ENCODE data around the gene OVCH2. TPM values are rescaled to one million over a fixed set of nuclear protein-coding genes. Genes with fewer than 3 reads are reported as not detected.
"Not testable (repeated sequence)": the region's sequence is repeated elsewhere in the genome, so short reads cannot be mapped to it uniquely, and the experiment has no call there.

Gene OVCH2
- total and polyA plus RNA-seq, 10 of the 15 experiments (the other 5 are each of a cell fraction or from before 2014, with no cell fraction given) = not detected

DNA sequence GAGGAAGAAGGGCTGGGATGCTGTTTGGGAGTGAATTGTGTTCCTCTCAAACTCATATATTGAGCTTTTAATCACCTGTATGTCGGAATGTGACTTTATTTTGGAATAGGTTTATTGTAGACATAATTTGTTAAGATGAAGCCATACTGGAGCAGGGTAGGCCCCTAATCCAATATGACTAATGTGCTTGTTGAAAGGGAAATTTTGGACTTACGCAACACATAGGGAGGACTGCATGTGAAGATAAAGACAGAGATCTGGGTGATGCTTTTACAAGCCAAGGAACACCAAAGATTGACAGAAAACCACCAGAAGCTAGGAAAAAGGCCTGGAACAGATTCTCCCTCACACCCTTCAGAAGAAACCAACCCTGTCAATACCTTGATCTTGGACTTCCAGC, 43.2 kb upstream of the OVCH2 start (continued):
- TF ChIP-seq, protein P1, sequence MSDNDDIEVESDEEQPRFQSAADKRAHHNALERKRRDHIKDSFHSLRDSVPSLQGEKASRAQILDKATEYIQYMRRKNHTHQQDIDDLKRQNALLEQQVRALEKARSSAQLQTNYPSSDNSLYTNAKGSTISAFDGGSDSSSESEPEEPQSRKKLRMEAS (IDR thresholded peaks at IDR 0.05; ENCODE audit: low read depth, low read length) = no peak

DNA sequence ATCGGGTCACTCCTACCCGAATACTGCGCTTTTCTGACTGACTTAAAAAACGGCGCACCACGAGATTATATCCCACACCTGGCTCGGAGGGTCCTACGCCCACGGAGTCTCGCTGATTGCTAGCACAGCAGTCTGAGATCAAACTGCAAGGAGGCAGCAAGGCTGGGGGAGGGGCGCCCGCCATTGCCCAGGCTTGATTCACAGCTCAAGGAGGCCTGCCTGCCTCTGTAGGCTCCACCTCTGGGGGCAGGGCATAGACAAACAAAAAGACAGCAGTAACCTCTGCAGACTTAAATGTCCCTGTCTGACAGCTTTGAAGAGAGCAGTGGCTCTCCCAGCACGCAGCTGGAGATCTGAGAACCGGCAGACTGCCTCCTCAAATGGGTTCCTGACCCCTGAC, 28.5 kb upstream of the OVCH2 start:
- 62% methylated on average over 12 of the region's 14 CpGs for WGBS (ENCODE audit: insufficient coverage, insufficient replicate concordance, low lambda C conversion rate, missing lambda C conversion rate)
- H3K27ac ChIP-seq (ENCODE audit: control insufficient read depth, insufficient read depth); H2AFZ ChIP-seq (ENCODE audit: control insufficient read depth, low read depth, low read length); H3K4me1 ChIP-seq (ENCODE audit: control insufficient read depth, insufficient read depth, low read length); POLR2A ChIA-PET; intact Hi-C loops (cut with micrococcal nuclease; ENCODE audit: unreplicated experiment); in situ Hi-C loops (cut with MboI); RAD21 ChIA-PET (ENCODE audit: unreplicated experiment); BruUV-seq (replicated peaks); H3K36me3 ChIP-seq (ENCODE audit: control insufficient read depth in 2 of 2, insufficient read depth in 2 of 2, low read length in 1 of 2); H3K4me3 ChIP-seq; H3K9ac ChIP-seq (ENCODE audit: control insufficient read depth, insufficient read depth, low read length); CTCF ChIA-PET; ATAC-seq; H3K4me2 ChIP-seq (ENCODE audit: control insufficient read depth, insufficient read depth); H3K79me2 ChIP-seq (ENCODE audit: control insufficient read depth, insufficient read depth, low read length); H3K27me3 ChIP-seq (replicated peaks in 1 of 2; ENCODE audit: control insufficient read depth in 2 of 2, insufficient read depth in 2 of 2, low read length in 1 of 2); SMC1A ChIA-PET (ENCODE audit: uncharacterized antibody, unreplicated experiment); FAIRE-seq; H4K20me1 ChIP-seq (ENCODE audit: control insufficient read depth, insufficient read depth); DNase-seq (ENCODE audit: low read depth, low spot score); H3K9me3 ChIP-seq (replicated peaks; ENCODE audit: control insufficient read depth, insufficient read depth, low read length): not testable (repeated sequence)

DNA sequence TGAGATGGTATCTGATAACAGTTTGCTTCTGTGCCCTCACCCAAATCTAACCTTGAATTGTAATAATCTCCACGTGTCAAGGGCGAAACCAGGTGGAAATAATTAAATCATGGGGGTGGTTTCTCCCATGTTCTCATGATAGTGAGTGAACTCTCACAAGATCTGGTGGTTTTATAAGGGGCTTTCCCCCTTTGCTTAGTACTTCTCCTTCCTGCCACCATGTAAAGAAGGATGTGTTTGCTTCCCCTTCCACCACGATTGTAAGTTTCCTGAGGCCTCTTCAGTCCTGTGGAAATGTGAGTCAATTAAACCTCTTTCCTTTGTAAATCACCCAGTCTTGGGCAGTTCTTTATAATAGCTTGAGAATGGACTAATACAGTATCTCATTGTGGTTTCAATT, 8.5 kb upstream of the OVCH2 start:
- FAIRE-seq (no peak), DNase-seq (ENCODE audit: low read depth, low spot score) (no peak), ATAC-seq (no peak)
- SMC1A ChIA-PET (ENCODE audit: uncharacterized antibody, unreplicated experiment) = no interaction called here
- Histone ChIP-seq H3K4me1 (ENCODE audit: control insufficient read depth, insufficient read depth, low read length) (no peaks in the 10 kb centered on the region), H4K20me1 (ENCODE audit: control insufficient read depth, insufficient read depth) (no peaks in the 10 kb centered on the region), H3K36me3 (ENCODE audit: control insufficient read depth in 2 of 2, insufficient read depth in 2 of 2, low read length in 1 of 2) (no peaks in the 10 kb centered on the region), H3K9me3 (replicated peaks; ENCODE audit: control insufficient read depth, insufficient read depth, low read length) (no peaks in the 10 kb centered on the region), H3K9ac (ENCODE audit: control insufficient read depth, insufficient read depth, low read length) (no peak overlapping the region), H3K27me3 (replicated peaks in 1 of 2; ENCODE audit: control insufficient read depth in 2 of 2, insufficient read depth in 2 of 2, low read length in 1 of 2) (no peaks in the 10 kb centered on the region), H3K27ac (ENCODE audit: control insufficient read depth, insufficient read depth) (no peak overlapping the region), H3K4me3 (no peak overlapping the region), H3K79me2 (ENCODE audit: control insufficient read depth, insufficient read depth, low read length) (no peaks in the 10 kb centered on the region), H3K4me2 (ENCODE audit: control insufficient read depth, insufficient read depth) (no peak overlapping the region), H2AFZ (ENCODE audit: control insufficient read depth, low read depth, low read length) (no peak overlapping the region)
- RAD21 ChIA-PET (ENCODE audit: unreplicated experiment) = no interaction called here
- BruUV-seq (replicated peaks) = no TSS peak
- 2% methylated on average over 3 of the region's 3 CpGs for WGBS (ENCODE audit: insufficient coverage, insufficient replicate concordance, low lambda C conversion rate, missing lambda C conversion rate)
- TF ChIP-seq, protein P2, sequence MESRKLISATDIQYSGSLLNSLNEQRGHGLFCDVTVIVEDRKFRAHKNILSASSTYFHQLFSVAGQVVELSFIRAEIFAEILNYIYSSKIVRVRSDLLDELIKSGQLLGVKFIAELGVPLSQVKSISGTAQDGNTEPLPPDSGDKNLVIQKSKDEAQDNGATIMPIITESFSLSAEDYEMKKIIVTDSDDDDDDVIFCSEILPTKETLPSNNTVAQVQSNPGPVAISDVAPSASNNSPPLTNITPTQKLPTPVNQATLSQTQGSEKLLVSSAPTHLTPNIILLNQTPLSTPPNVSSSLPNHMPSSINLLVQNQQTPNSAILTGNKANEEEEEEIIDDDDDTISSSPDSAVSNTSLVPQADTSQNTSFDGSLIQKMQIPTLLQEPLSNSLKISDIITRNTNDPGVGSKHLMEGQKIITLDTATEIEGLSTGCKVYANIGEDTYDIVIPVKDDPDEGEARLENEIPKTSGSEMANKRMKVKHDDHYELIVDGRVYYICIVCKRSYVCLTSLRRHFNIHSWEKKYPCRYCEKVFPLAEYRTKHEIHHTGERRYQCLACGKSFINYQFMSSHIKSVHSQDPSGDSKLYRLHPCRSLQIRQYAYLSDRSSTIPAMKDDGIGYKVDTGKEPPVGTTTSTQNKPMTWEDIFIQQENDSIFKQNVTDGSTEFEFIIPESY (IDR thresholded peaks at IDR 0.05) = no peak
- no peak for TF ChIP-seq ZNF207 (IDR thresholded peaks at IDR 0.05; ENCODE audit: borderline replicate concordance)
- TF ChIP-seq ZNF217 (IDR thresholded peaks at IDR 0.05) = no peak
- TF ChIP-seq NBN (IDR thresholded peaks at IDR 0.05) = no peak
- TF ChIP-seq SMAD5 (IDR thresholded peaks at IDR 0.05; ENCODE audit: low read depth) = no peak
- in situ Hi-C loops (cut with MboI) = no loop called here
- POLR2A ChIA-PET = no interaction called here
- CTCF ChIA-PET = no interaction called here
- intact Hi-C loops (cut with micrococcal nuclease; ENCODE audit: unreplicated experiment) = no loop called here
